HepG2 (cell line): ENCODE data around the gene MICAL3. TPM values are rescaled to one million over a fixed set of nuclear protein-coding genes. Genes with fewer than 3 reads are reported as not detected.

Source experiments
- ATAC-seq: fragments of 200-7000 bp; cut with Tn5 transposase; 3 replicates; pipeline ENCODE4 v1.9.1; 2020; ENCODE audit warnings: mild to moderate bottlenecking, moderate library complexity
- BruUV-seq: library from RNA; stranded (reverse); fragments of 400-500 nt; replicated peaks from 2 replicates; lab custom pipeline; 2021; lab: Mats Ljungman, UMichigan
- CTCF ChIA-PET: fragments of 300-600 bp; formaldehyde crosslinking; extraction: SDS; loops from one replicate; lab custom pipeline; 2021; ENCODE audit warnings: low total read pairs, inconsistent platforms, low intra/inter-chr PET ratio; lab: Yijun Ruan, JAX
- POLR2A ChIA-PET: fragments of 350-600 bp; sonication (Branson Sonifier 250); formaldehyde crosslinking; loops from one replicate; lab custom pipeline; 2020; ENCODE audit warnings: antibody characterized with exemption, inconsistent platforms; lab: Yijun Ruan, JAX
- DNase-seq: peaks from one replicate; pipeline ENCODE4 v3.0.0-alpha.2; 2015; ENCODE audit warnings: low spot score
- FAIRE-seq: peaks from 3 replicates; lab custom pipeline; 2011; peaks lifted over from hg19 to GRCh38; lab: Jason Lieb, UNC
- H2AFZ ChIP-seq: one replicate; pipeline ENCODE4 v1.6.1; 2011; ENCODE audit warnings: low read length, inconsistent platforms
- H3K27ac ChIP-seq: fragments of 300-600 bp; 3 replicates; pipeline ENCODE4 v1.8.0; 2011; ENCODE audit warnings: mixed run types, mild to moderate bottlenecking, mixed read lengths, low read length, inconsistent platforms; ENCODE audit not compliant: insufficient read depth; ENCODE audit errors: extremely low read length
- H3K27me3 ChIP-seq, 2 experiments: fragments of 200-600 bp in 1 of 2; 2 replicates in 1 of 2; 3 replicates in 1 of 2; pipeline versions ENCODE4 v1.6.0 to v1.8.0; 2011; ENCODE audit warnings: low read length in 2 of 2, mild to moderate bottlenecking in 2 of 2, moderate library complexity in 2 of 2, inconsistent platforms in 1 of 2; ENCODE audit not compliant: insufficient read depth in 2 of 2, control insufficient read depth in 1 of 2
- H3K36me3 ChIP-seq, 2 experiments: fragments of 200-600 bp in 1 of 2; replicated peaks in 1 of 2; 2 replicates in 1 of 2; 3 replicates in 1 of 2; pipeline versions ENCODE4 v1.5.1 to v1.8.0; 2011; ENCODE audit warnings: low read length in 2 of 2, inconsistent platforms in 1 of 2; ENCODE audit not compliant: insufficient read depth in 2 of 2, control insufficient read depth in 1 of 2
- H3K4me1 ChIP-seq: 2 replicates; pipeline ENCODE4 v1.5.1; 2012; ENCODE audit warnings: low read length, inconsistent platforms; ENCODE audit not compliant: insufficient read depth
- H3K4me2 ChIP-seq: 2 replicates; pipeline ENCODE4 v1.6.0; 2011; ENCODE audit warnings: low read depth, low read length, inconsistent platforms
- H3K4me3 ChIP-seq, 3 experiments: fragments of 200-600 bp in 1 of 3; sonication (generic), shearing (Covaris generic) in 1 of 3; replicated peaks in 1 of 3; 2 replicates each; pipeline ENCODE4 v1.5.1; 2011 to 2016; ENCODE audit warnings: low read length in 3 of 3, inconsistent platforms in 2 of 3, low read depth in 2 of 3, mild to moderate bottlenecking in 2 of 3, control low read depth in 1 of 3, mixed read lengths in 1 of 3; ENCODE audit not compliant: insufficient read depth in 1 of 3
- H3K79me2 ChIP-seq: one replicate; pipeline ENCODE4 v1.6.1; 2011; ENCODE audit warnings: low read length, inconsistent platforms; ENCODE audit not compliant: insufficient read depth
- H3K9ac ChIP-seq: 2 replicates; pipeline ENCODE4 v1.6.0; 2011; ENCODE audit warnings: mild to moderate bottlenecking, low read depth, low read length, inconsistent platforms; ENCODE audit not compliant: insufficient read depth
- H3K9me3 ChIP-seq: 2 replicates; pipeline ENCODE4 v1.5.1; 2012; ENCODE audit warnings: mild to moderate bottlenecking, low read length
- H4K20me1 ChIP-seq: 2 replicates; pipeline ENCODE4 v1.6.0; 2011; ENCODE audit warnings: inconsistent platforms, mild to moderate bottlenecking, low read length, moderate library complexity; ENCODE audit not compliant: insufficient read depth
- GATA4 ChIP-seq: sonication (generic); IDR thresholded peaks from 2 replicates; pipeline ENCODE4 v1.6.1; 2016; ENCODE audit warnings: antibody characterized with exemption, low read depth, borderline replicate concordance
- MAFF ChIP-seq: IDR thresholded peaks from 2 replicates; pipeline ENCODE4 v1.6.1; 2011; ENCODE audit warnings: low read depth, low read length, improper control_type of control experiment
- PAX8 ChIP-seq: sonication (generic); formaldehyde crosslinking; IDR thresholded peaks from 2 replicates; pipeline ENCODE4 v1.8.0; 2022; ENCODE audit warnings: mild to moderate bottlenecking, missing genetic modification reagents, borderline replicate concordance
- SCMH1 ChIP-seq: sonication (generic); formaldehyde crosslinking; IDR thresholded peaks from 2 replicates; pipeline ENCODE4 v1.9.0; 2021; ENCODE audit warnings: missing genetic modification reagents, mild to moderate bottlenecking, borderline replicate concordance
- TEAD2 ChIP-seq: sonication (generic); formaldehyde crosslinking; IDR thresholded peaks from 2 replicates; pipeline ENCODE4 v1.9.0; 2021; ENCODE audit warnings: missing genetic modification reagents
- TMF1 ChIP-seq: sonication (generic); formaldehyde crosslinking; IDR thresholded peaks from 2 replicates; pipeline ENCODE4 v1.8.1; 2022; ENCODE audit warnings: low read depth, missing genetic modification reagents
- ZNF572 ChIP-seq: sonication (generic); formaldehyde crosslinking; IDR thresholded peaks from 2 replicates; pipeline ENCODE4 v1.5.1; 2020; ENCODE audit warnings: mild to moderate bottlenecking, missing genetic modification reagents
- ZNF644 ChIP-seq: IDR thresholded peaks from 2 replicates; pipeline ENCODE4 v1.6.1; 2016; ENCODE audit warnings: low read depth
- ZNF670 ChIP-seq: sonication (generic); formaldehyde crosslinking; IDR thresholded peaks from 2 replicates; pipeline ENCODE4 v1.8.0; 2022; ENCODE audit warnings: mild to moderate bottlenecking, missing genetic modification reagents, borderline replicate concordance
- ZNF883 ChIP-seq: sonication (generic); formaldehyde crosslinking; IDR thresholded peaks from 2 replicates; pipeline ENCODE4 v1.5.1; 2020; ENCODE audit warnings: mild to moderate bottlenecking, missing genetic modification reagents; ENCODE audit errors: not compliant biosample characterization
- WGBS: methylation state at CpG from one replicate; pipeline ENCODE4 v1.1.6; 2017; ENCODE audit warnings: low lambda C conversion rate; 5-methylcytosine and 5-hydroxymethylcytosine counted together
- in situ Hi-C: cut with HindIII; loops from 2 replicates; pipeline ENCODE4 v1.10.0; 2017; ENCODE audit warnings: low pct_unique_long_range_greater_than_20kb; ENCODE audit not compliant: extremely low pct_ligation_motif_present
- intact Hi-C: fragments of 100-400 bp; cut with micrococcal nuclease; formaldehyde crosslinking; loops from one replicate; pipeline ENCODE4 v1.10.0; 2022; ENCODE audit not compliant: unreplicated experiment
- polyA plus RNA-seq, 8 experiments: library from polyadenylated mRNA; depleted of rRNA in 3 of 8; stranded (reverse) in 7 of 8; unstranded in 1 of 8; fragments of >200 nt; fragmentation: Illumina TruSeq in 4 of 8; extraction: Trizol in 4 of 8; gene quantifications; 2 replicates each; pipeline versions ENCODE4 v1.2.1 to v1.2.3, GENCODE V29; 2011 to 2016; ENCODE audit warnings: low read depth in 4 of 8, missing spikeins in 1 of 8, mixed read lengths in 1 of 8; ENCODE audit not compliant: insufficient read depth in 1 of 8
- total RNA-seq, 5 experiments: library from RNA; depleted of rRNA; stranded (reverse); fragments of >200 nt; fragmentation: Illumina TruSeq; extraction: Trizol; gene quantifications; 2 replicates each; pipeline ENCODE4 v1.2.3, GENCODE V29; 2016; ENCODE audit warnings: low read depth in 1 of 5
- TF ChIP-seq, protein P1 (sequence below): sonication (generic); formaldehyde crosslinking; IDR thresholded peaks from 2 replicates; pipeline ENCODE4 v1.4.0; 2020; ENCODE audit warnings: mild to moderate bottlenecking, missing genetic modification reagents, borderline replicate concordance

MICAL3 gene
- total and polyA plus RNA-seq, 2 of the 13 experiments (the other 11 are each of a cell fraction or from before 2014, with no cell fraction given), result 5.3 to 12.5 TPM

GRCh38 chr22:17816649-17817048 is 207.7 kb downstream of the MICAL3 start:
- Histone ChIP-seq H2AFZ (no peak overlapping the region), H3K36me3 (peaks cover 7 to 19% of the 10 kb centered on the region in 2 experiments; a peak in 4 of 5 replicates), H3K79me2 (no peaks in the 10 kb centered on the region), H3K9me3 (no peaks in the 10 kb centered on the region), H3K27ac (no peak overlapping the region), H4K20me1 (no peaks in the 10 kb centered on the region), H3K9ac (no peak overlapping the region), H3K4me1 (no peaks in the 10 kb centered on the region), H3K27me3 (no peaks in the 10 kb centered on the region), H3K4me2 (no peak overlapping the region), H3K4me3 (no peak overlapping the region)
- 98% methylated on average over 8 of the region's 14 CpGs for WGBS
- in situ Hi-C loops (no loop called here), intact Hi-C loops (no loop called here)
- no peak for ATAC-seq
- DNase-seq, result no peak
- ChIA-PET CTCF (no interaction called here), POLR2A (no interaction called here)
- BruUV-seq, result no TSS peak
- no peak for FAIRE-seq
- TF ChIP-seq TMF1 (CRISPR knock-in tag) (no peak), ZNF644 (CRISPR knock-in tag) (no peak), GATA4 (no peak), TEAD2 (CRISPR knock-in tag) (no peak), ZNF883 (CRISPR knock-in tag) (no peak), ZNF572 (CRISPR knock-in tag) (no peak), SCMH1 (CRISPR knock-in tag) (no peak), PAX8 (CRISPR knock-in tag) (no peak), MAFF (no peak), ZNF670 (CRISPR knock-in tag) (no peak)
- TF ChIP-seq, protein P1, sequence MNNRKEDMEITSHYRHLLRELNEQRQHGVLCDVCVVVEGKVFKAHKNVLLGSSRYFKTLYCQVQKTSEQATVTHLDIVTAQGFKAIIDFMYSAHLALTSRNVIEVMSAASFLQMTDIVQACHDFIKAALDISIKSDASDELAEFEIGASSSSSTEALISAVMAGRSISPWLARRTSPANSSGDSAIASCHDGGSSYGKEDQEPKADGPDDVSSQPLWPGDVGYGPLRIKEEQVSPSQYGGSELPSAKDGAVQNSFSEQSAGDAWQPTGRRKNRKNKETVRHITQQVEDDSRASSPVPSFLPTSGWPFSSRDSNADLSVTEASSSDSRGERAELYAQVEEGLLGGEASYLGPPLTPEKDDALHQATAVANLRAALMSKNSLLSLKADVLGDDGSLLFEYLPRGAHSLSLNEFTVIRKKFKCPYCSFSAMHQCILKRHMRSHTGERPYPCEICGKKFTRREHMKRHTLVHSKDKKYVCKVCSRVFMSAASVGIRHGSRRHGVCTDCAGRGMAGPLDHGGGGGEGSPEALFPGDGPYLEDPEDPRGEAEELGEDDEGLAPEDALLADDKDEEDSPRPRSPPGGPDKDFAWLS (CRISPR knock-in tag), result no peak
